Measurements from ENCODE around the gene RNU1-3. TPM values are rescaled to one million over a fixed set of nuclear protein-coding genes. Genes with fewer than 3 reads are reported as not detected.
"Not testable (repeated sequence)": the region's sequence is repeated elsewhere in the genome, so short reads cannot be mapped to it uniquely, and the experiment has no call there.

RNU1-3 gene
- total RNA-seq, 1 donor from 2014 or later, result under 0.01 TPM

GRCh38 chr1:16645271-16646060 lies 21.3 kb downstream of the RNU1-3 start:
- H3K4me1 ChIP-seq, result peaks cover 12 to 22% of the 10 kb centered on the region in 2 donors
- intact Hi-C loops (cut with DNase I); H3K27me3 ChIP-seq; H3K9me3 ChIP-seq; H3K36me3 ChIP-seq: not testable (repeated sequence)
- H3K27ac ChIP-seq, result peak overlapping the region; percentile 73
- DNase-seq (ENCODE audit: low spot score in 2 of 2), result peak; percentile 8 to 79
- H3K4me3 ChIP-seq, result peak overlapping the region; percentile 64 to 69

GRCh38 chr1:16644482-16645270 lies 22.1 kb downstream of the RNU1-3 start:
- H3K36me3 ChIP-seq, result not testable (repeated sequence)
- TF ChIP-seq CTCF (IDR thresholded peaks at IDR 0.05), result peak; percentile 38 to 68 (median 56)
- intact Hi-C loops (cut with DNase I), result loop anchor here (1.0 kb wide), 1 partner anchor 31 kb away; the partner anchor contains the start of gene NBPF1

GRCh38 chr1:16644193-16644481 lies 22.6 kb downstream of the RNU1-3 start:
- H3K36me3 ChIP-seq, result no peaks in the 10 kb centered on the region
- H3K4me3 ChIP-seq, result peak overlapping the region; percentile 64 to 69
- no peak for TF ChIP-seq CTCF (IDR thresholded peaks at IDR 0.05)
- intact Hi-C loops (cut with DNase I), result loop anchor here (1.0 kb wide), 1 partner anchor 31 kb away; the partner anchor contains the start of gene NBPF1
- H3K9me3 ChIP-seq, result no peaks in the 10 kb centered on the region
- DNase-seq (ENCODE audit: low spot score in 2 of 2), result no peak
- peaks cover 12 to 22% of the 10 kb centered on the region in 2 donors for H3K4me1 ChIP-seq
- peak overlapping the region; percentile 73 for H3K27ac ChIP-seq
- H3K27me3 ChIP-seq, result no peaks in the 10 kb centered on the region

More at GRCh38 chr1:16644482-16645270, 22.1 kb downstream of the RNU1-3 start:
- peak overlapping the region; percentile 64 to 69 for H3K4me3 ChIP-seq
- H3K4me1 ChIP-seq, result peaks cover 12 to 22% of the 10 kb centered on the region in 2 donors
- DNase-seq (ENCODE audit: low spot score in 2 of 2), result peak; percentile 77 to 99
- not testable (repeated sequence) for H3K27me3 ChIP-seq, H3K9me3 ChIP-seq
- H3K27ac ChIP-seq, result peak overlapping the region; percentile 73

- Histone ChIP-seq H3K4me3 (peak overlapping the region; percentile 64 to 69), H3K27ac (peak overlapping the region; percentile 73), H3K4me1 (peaks cover 12 to 22% of the 10 kb centered on the region in 2 donors)
- DNase-seq (ENCODE audit: low spot score in 2 of 2), result peak; percentile 33 to 69
- H3K9me3 ChIP-seq, H3K36me3 ChIP-seq, H3K27me3 ChIP-seq: not testable (repeated sequence)
- intact Hi-C loops (cut with DNase I), result loop anchor here (1.0 kb wide), 1 partner anchor 30 kb away; the partner anchor contains the start of gene NBPF1
These were observed 23.1 kb downstream of the RNU1-3 start for GRCh38 chr1:16643476-16644192.

GRCh38 chr1:16643001-16643411 lies 23.7 kb downstream of the RNU1-3 start:
- peak; percentile 12 to 78 for DNase-seq (ENCODE audit: low spot score in 2 of 2)
- H3K27ac ChIP-seq; intact Hi-C loops (cut with DNase I); H3K9me3 ChIP-seq; H3K36me3 ChIP-seq; H3K27me3 ChIP-seq: not testable (repeated sequence)
- Histone ChIP-seq H3K4me1 (peaks cover 12 to 22% of the 10 kb centered on the region in 2 donors), H3K4me3 (peak overlapping the region in 1 of 2 donors; percentile 69)

GRCh38 chr1:16642025-16642966 lies 24.5 kb downstream of the RNU1-3 start:
- intact Hi-C loops (cut with DNase I); H3K9me3 ChIP-seq; H3K36me3 ChIP-seq; H3K27ac ChIP-seq; H3K27me3 ChIP-seq: not testable (repeated sequence)
- Histone ChIP-seq H3K4me1 (peaks cover 12 to 22% of the 10 kb centered on the region in 2 donors), H3K4me3 (peak overlapping the region in 1 of 2 donors; percentile 69)
- peak; percentile 8 to 69 for DNase-seq (ENCODE audit: low spot score in 2 of 2)

- H3K36me3 ChIP-seq; intact Hi-C loops (cut with DNase I); H3K4me3 ChIP-seq; H3K27ac ChIP-seq; H3K9me3 ChIP-seq; H3K27me3 ChIP-seq: not testable (repeated sequence)
- peaks cover 12 to 22% of the 10 kb centered on the region in 2 donors for H3K4me1 ChIP-seq
- DNase-seq (ENCODE audit: low spot score in 2 of 2), result peak in 1 of 2 donors; percentile 44
These were observed 25.4 kb downstream of the RNU1-3 start for GRCh38 chr1:16641159-16641975.

- intact Hi-C loops (cut with DNase I), result not testable (repeated sequence)
These were observed 27.4 kb downstream of the RNU1-3 start for GRCh38 chr1:16639091-16640031.

More at GRCh38 chr1:16639091-16640031, 27.4 kb downstream of the RNU1-3 start:
- peak; percentile 9 to 69 for DNase-seq (ENCODE audit: low spot score in 2 of 2)
- H3K36me3 ChIP-seq, H3K4me3 ChIP-seq, H3K27me3 ChIP-seq, H3K27ac ChIP-seq, H3K9me3 ChIP-seq: not testable (repeated sequence)
- H3K4me1 ChIP-seq, result peaks cover 12 to 15% of the 10 kb centered on the region in 2 donors

Measured in ascending aorta (tissue), 2 donors.